Activated CD4-positive, alpha-beta T cell treated with anti-CD3 and anti-CD28 coated beads, Interleukin-2, amount 50 U/mL, for 48 hours (primary cell): ENCODE data around the gene SMAP1.

Experiments used
- DNase-seq, 2 experiments: peaks; one replicate each; pipeline ENCODE4 v3.0.0-alpha.2; 2020

The SMAP1 gene

DNA sequence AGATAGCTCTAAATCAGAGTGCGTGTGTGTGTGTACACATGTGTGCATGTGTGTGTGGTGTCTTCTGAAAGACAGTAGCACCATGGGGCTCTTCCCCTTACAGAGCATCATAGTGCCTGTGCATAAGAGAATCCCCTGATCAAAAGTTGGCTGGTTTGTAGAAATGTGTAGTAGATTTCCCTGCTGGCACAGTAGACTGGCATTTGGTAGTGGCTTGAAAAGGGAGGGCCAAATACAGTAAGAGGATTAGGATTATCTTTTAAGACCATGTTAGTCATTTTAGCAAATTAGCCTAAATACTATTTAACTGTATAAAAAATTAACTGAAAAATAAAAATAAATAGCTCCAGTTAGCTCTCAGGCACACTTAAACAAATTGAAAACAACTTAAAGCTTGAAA is 176.6 kb downstream of the SMAP1 start:
- DNase-seq, result no peak

DNA sequence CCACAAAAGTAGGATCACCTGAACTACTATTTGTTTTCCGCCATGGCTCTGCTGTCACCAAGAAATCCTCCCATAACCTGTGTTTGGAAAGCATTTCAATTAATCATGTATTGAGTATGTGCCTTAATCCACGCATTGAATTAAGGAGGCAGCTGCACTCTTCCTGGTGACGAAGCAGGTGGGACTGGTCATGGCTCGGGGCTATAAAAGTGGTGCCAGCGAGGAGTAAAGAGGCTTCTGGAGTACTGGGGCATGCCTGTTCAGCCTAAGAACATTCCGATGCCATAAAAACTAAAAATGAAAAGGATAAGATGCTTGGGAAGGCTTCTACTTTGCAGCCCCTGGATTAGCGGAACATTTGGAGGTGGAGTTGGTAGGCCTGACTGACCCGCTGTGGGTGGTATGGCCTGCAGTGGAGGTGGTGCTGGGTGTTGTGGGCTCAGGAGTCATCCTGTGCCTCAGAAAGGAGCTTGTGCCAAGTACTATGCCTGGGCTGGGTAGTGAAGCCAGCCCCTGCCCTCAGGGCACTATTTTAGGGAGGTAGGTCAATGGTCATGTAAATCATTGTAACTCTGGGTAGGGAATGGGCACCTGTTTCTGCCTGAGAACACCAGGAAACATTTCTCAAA is 178.6 kb downstream of the SMAP1 start:
- no peak for DNase-seq

DNA sequence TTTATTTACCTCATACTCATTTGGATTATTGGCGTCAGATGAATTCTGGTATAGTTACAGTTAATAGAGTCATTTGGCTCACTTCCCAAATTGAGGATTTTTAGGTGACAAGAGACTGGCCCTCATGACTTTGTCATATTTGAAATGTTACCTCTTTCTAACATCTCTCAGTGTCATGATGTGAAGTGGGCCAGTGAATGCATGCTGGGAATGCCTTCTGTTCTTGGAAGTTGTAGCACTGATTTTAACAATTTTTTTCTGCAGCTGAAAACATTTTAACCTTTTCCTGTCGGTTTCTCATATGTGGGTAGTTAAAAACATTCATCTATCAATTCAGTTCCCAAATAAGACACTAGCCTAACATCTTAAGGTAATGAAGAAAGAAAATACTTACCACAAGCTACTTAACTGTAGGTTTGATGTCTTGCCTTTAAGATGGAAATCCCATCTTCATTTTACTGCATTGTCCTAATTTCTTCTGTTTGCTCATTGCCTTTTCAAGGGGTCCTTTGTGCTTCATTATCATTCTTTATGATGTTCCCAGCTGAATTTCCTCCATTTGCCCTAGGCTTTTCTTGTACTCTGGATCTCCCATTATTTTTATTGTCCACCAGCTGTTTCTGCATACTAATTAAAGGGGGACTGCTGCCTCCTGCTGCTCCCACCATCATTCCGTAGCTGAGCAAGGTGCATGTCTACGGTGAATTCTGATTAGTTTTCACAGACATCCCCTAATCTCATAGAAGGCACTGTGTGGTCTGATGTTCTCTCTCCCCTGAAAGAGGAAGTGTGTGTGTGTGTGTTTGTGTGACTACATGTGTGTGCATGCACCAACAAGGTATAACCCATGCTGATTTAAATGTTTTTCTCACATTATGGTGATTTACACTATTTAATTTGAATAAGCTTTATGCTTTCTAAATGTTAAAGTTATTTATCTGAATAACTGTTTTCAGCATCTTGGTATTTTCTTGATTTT is 179.7 kb downstream of the SMAP1 start:
- DNase-seq, result no peak

DNA sequence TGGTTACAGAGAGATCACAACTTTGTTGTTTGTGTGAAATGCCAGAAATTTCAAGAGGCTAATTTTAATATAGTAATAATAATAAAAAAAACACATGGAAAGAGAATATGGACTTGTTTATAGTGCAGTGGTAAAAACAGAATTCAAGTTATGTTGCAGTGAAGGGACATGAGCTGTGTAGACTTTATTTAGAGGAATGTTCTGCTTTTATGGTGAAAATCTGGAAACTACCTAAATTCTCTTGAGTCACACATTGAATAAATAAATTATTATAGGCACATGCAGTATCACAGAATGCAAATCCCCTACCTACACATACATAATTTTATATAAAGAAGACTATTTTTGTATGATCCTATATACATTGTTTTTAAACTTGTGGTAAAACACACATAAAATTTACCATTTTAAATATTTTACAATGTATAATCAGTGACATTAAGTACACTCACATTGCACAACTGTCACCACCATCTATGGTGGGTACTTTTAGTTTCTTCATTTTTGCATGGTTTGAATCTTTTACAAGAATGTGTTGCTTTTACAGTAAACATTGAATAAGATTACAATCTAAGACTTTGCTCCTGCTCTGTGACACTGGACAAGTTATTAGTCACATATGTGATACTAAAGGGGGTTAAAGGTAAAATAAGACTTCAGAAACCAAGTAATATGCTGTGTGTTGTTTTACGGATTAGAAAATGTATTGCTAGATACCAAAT is 181.8 kb downstream of the SMAP1 start:
- no peak for DNase-seq

DNA sequence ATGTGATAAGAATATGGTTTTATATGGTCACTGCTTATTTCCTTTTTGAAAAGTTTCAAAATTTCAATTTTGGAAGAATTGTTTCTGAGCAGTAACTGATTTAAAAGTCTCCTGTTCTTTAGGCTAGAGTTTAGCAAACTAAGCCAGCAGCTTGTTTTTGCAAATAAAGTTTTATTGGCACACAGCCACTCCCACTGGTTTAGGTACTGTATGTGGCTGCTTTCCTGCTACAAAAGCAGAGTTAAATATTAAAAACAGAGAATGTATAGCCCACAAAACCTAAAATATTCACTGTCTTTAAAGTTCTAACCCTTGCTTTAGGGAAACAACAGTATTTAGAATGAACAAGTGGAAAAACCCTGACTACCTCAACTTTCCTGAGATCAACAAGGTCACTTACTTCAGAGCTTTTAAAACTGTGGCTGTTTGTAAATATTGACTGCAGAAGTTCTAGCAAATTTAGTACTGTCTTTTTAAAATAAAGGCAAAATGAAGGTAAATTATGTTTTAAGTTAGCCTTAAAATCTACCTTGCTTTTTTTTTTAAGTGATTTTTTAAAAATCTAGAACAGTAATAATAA is 185.1 kb downstream of the SMAP1 start:
- no peak for DNase-seq

DNA sequence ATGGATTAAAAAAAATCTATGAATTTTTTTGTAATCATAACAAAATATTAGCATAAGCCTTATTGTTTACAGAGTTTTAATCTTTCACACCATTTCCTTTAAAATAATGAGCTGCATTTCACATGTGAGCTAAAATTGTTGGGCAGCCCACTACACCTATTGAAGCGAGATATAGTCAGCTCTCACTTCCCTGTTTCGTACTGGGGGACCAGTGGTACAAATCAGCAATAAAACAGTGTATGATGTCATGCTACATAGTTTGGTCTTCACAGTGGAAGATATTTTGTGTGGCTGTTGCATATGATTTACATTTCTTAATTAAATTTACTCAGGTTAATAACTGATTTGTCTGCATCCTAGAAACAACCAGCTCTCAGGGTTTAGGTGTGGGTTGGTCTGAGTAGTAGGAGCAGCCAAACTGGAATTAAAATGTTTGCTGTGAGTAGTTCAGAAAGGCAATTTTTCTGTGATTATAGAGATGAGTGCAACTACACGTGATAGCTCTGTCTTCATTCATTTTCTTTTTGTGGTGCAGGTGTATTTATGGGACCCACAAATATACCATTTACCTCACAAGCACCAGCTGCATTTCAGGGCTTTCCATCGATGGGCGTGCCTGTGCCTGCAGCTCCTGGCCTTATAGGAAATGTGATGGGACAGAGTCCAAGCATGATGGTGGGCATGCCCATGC is 189.8 kb downstream of the SMAP1 start:
- no peak for DNase-seq

DNA sequence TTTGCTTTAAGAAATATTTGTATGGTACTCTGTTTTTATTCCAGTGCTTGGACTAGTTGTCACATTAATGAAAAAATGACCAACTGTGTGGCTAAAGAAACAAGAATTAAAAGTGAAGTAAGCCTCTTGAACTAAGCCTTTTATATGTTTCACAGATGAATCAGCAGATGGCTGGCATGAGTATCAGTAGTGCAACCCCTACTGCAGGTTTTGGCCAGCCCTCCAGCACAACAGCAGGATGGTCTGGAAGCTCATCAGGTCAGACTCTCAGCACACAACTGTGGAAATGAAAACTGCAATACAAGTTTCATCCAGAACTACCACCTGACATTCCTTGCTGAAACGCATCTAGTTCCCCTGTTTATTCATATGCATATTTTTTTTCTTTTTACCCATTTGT is 192.4 kb downstream of the SMAP1 start:
- DNase-seq, result no peak

DNA sequence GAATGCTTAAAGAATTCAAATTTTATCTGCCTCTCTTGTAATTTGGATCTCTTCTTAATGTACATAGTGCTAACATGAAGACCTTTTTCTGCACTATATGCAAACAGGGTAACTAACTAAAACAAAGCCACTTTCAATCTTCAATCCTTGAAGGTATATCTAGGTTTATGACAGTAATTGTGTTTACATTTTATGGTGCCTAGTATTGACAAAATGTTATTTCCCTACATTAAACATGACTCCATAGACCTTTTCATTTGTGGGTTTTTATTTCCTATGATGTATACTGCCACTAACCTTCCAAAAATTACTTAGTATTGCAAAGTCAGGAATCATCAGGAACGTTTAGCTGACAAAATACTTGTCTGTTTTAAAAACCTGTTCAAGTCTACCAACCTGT is 193.2 kb downstream of the SMAP1 start:
- no peak for DNase-seq

DNA sequence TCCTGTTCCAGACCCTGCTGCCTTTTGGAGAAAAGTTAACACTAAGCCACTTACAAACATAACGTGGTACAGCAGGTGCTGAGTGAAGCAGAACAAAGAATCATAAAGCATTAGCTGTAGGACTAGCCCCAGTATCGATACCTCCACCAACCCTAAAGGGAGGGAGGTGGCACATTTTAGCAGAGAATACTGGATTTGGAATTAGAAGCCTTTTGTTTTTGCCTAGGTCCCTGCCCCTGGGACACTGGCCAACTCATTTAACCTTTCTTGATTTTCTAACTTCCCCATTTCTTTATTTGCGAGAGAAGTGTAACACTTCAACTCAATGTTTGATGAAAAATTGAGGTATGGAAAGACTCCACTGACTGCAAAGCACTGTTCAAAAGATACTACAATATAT is 195.7 kb downstream of the SMAP1 start:
- no peak for DNase-seq

DNA sequence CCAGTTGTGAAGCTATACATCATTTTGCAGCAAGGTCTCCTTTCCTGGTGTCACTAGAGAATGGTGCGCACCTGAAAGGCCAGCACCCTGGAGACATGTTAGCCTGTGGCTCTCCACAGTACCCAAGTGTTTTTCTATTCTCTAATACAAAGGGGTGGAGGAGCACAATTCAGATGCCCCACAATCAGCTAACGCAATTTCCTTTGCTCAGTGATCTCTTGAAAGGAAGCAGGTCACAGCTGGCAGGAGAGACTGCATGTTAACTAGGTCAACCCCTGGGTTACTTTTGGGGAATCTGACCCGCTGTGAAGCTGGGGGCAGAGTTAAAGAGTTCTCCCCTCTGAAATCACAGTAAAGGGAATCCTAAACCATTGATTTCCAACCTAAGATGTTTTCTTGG is 196.7 kb downstream of the SMAP1 start:
- no peak for DNase-seq

DNA sequence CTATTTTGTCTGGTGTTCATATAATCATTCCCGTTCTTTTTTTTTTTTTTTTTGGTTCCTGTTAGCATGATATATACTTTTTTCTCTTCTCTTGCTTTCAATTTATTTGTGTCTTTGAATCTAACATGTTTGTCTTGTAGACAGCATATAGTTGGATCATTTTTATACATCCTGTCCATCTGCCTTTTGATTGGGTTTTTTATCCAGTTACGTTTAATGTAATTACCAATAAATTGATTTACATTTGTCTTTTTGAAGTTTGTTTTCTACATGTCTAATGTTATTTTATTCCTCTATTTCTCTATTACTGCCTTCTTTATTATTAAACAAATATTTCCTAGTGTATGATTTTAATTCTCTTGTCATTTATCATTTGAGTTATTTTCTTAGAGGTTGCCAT is 204.8 kb downstream of the SMAP1 start:
- DNase-seq, result no peak

DNA sequence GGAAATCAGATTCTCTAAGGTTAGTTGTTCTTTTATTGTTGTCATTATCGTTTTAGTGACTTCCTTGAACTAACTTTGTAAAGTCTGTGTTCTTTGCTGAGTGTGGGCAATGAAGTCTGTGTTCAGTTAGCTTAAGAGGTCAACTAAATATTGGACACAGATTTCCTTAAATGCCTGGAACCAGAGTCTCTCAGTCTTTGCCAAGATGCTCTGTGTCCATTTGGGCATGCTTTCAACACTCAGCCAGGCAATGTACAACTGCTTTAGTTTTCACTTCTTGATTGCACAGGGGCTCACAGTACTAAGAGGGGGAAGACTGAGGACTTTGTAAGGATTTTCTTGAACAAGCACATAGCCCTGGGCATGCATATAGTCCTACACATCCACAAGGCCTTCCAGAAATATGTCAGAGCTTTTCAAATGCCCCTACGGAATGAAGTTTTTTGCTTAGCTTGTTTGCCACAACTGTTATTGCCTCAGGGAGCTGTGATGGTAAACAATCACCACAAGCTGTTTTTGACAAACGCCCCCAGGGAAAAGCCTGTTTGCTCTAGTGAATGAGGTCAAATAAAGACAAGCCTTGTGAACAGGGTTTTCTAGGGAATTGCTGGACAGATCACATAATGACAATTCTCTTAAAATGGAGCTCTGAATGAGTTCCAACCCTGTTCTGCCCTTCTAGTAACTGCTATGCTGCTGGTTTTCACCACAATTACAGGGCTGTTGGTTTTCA is 206.7 kb downstream of the SMAP1 start:
- no peak for DNase-seq

DNA sequence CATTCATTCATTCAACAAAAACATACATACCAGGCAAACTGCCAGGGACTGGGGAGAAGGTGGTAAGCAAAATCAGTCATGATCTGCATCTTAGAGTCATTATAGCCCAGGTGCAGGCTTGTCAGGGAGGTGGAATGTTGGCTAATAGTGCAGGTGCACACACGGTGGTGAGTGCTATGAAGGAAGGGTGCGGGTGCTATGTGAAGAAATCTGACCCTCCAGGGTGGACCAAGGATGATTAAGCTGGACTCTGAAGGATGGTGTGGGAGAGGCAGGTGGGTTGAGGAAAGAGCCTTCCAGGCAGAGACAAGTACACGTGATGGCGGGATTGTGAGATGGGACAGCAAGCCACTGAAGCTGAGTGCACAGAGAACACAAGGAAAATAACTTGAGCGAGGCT is 211.8 kb downstream of the SMAP1 start:
- DNase-seq, result no peak

DNA sequence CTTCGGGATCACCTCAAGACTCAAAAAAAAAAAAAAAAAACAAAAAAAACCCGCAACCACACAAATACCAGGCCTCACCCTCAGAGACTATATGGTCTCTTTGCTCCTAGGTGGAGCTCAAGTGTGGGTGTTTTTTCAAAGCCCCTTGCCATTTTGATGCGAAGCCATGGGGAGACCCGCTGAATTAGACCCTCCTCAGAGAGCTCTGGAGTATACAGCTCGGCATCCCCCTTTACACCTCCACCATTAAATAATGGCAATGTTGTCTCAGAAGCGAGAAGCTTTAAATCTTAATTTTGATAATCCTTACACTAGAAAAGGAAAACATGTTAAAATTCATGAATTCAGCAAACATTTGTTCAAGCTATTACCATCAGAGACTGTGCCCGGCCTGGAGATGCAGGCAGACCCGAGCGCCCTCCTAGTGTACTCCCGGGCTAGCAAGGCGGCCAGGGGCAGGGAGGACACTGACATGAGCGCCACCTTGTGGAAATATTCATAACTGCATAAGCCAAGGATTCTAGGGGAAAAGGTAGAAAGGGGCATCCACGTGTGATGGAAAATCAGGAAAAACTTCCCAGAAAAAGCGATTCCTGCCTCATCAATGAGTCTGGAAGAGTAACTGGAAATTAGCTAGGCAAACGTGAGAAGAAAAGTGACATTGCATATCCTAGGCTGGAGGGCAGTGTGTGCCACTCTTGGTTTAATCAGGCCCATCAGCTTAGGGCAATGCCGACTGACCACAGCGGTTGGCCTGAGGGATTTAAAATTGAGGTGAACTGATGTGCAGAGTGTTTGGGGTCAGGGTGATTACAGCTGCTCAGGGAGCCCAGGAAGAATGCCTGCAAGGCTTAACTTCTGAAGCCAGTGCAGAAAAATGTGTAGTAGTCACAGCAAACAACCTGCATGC is 216.6 kb downstream of the SMAP1 start:
- peak; percentile 40 to 56 for DNase-seq

DNA sequence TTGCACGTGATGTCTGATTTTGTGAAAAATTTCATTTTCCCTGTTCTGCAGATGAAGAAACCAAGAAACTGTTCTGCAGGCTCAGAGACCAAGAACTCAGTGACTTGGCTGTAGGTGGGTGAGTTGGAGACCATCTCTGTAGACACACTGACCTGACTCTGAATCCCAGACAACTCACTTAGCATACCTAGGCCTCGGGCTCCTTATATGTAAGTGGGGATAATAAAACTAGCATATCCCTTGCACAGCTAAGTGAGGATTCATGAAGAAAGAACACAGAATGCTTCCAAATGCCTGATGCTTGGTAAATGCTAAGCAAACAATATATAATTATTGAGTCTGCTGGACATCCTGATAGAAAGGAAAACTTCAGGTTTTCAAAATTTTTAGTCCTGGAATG is 218.4 kb downstream of the SMAP1 start:
- no peak for DNase-seq

DNA sequence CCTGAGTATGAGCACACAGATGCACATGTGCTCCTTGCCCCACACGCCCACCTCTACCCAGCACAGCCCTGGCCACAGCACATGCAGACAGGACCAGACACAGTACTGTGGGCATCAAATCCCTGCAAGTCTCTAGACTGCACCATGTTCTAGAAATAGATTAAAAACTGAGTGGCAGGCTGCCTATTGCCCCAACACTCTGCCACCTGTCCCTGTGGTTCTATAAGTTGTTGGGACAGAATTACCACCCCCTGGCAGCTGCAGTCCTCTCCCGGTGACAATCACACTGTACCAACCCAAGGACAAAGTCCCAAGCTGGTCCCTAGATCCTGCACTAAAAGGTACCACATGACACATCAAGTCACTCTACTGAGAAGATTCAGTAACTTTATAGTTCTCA is 219.0 kb downstream of the SMAP1 start:
- DNase-seq, result no peak

DNA sequence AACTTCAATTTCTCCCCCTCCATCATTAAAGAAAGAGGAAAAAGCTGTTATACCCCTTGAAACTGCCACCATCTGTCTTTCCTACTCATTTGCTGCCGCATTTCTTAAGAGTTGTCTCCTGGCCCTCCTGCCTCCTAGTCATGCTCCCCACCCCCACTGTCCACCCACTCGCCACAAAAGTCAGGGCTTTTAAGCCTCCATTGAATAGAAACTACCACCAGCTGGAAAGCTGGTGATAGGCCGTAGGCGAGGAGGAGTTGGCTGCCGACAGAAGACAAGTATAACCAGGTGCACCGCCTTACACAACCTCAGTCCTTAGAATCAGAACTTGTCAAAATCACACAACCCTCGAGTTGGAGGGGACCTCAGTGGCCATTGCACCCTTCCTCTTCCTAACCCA is 221.6 kb downstream of the SMAP1 start:
- no peak for DNase-seq

DNA sequence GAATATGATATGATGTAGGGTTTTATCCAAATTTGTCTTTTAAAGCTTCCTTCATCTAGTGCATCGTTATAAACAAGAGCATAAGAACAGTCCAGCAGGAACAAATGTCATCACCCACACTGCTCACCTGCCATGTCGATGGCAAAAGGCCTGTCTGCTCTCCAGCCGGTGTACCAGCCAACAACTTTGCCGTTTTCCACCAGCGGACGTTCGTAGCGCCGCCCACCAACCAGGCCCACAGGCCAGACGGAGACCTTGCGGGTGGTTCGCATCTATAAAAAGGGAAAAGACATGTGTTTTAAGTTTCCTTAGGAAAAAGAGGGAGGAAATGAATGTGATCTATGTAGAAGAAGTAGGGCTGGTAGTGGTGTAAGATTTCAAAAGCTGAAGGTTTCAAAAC is 226.3 kb downstream of the SMAP1 start:
- DNase-seq, result no peak

DNA sequence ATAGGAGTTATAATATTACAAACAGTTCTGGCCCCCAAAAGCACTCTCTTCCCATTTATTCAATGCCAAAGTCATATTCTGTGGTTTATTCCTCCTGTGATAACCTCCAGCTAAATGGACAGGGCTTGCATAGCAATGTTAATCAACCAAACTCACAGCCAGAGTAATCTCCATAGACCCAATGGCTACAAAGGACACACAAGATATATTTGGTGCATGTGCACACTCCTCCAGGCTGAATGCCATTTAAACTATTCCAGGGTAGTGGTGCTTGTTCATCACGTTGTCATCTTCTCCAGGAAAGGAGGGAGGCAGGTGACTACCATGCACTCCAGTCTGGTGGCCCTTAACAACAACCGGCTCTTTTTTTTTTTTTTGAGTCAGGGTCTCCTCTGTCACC is 232.4 kb downstream of the SMAP1 start:
- DNase-seq, result no peak

DNA sequence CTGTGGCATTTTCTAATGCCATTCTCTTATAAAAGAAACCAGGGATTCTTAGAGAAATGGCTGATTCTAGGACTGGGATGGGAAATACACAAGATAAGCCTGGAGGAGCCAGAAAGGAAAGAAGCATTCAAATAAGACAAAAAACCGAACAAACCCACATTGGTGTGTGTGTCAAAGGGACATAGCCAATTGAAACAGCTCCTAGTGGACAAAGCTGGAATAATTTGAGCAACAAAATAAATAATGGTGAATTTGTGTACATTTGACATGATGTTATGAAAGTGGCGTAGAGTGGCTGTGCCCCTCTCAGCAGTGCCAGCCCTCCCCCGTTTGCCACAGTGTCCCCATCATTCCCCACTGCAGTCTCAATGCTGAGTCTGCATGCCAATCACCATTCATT is 233.6 kb downstream of the SMAP1 start:
- DNase-seq, result no peak
